Peyer's patch (tissue), 4 donors: Measurements from ENCODE around the gene THADA. TPM values are rescaled to one million over a fixed set of nuclear protein-coding genes. Genes with fewer than 3 reads are reported as not detected.

Experiments used
- DNase-seq, 3 donors: peaks; one replicate each; pipeline ENCODE4 v3.0.0-alpha.2; 2017 to 2019
- H3K27ac ChIP-seq, 4 donors: fragments of 200-600 bp; sonication (generic); one replicate each; pipeline ENCODE4 v1.5.1; 2016 to 2019
- H3K27me3 ChIP-seq, 2 donors: fragments of 200-600 bp; sonication (generic); one replicate each; pipeline ENCODE4 v1.5.1; 2019
- H3K36me3 ChIP-seq, 3 donors: fragments of 200-600 bp; sonication (generic); one replicate each; pipeline ENCODE4 v1.5.1; 2016 to 2019
- H3K4me1 ChIP-seq, 4 donors: fragments of 200-600 bp; sonication (generic); one replicate each; pipeline ENCODE4 v1.5.1; 2016 to 2019
- H3K4me3 ChIP-seq, 4 donors: fragments of 200-600 bp; sonication (generic); 1 replicate in 3 of 4; 2 replicates in 1 of 4; pipeline ENCODE4 v1.5.1; 2016 to 2019; ENCODE audit warnings: mild to moderate bottlenecking in 1 of 4
- H3K9me3 ChIP-seq, 4 donors: fragments of 200-600 bp; sonication (generic); one replicate each; pipeline ENCODE4 v1.5.1; 2016 to 2019; ENCODE audit warnings: mild to moderate bottlenecking in 1 of 4
- CTCF ChIP-seq, 6 experiments: fragments of 450-650 bp in 4 of 6; fragments of 200-600 bp in 2 of 6; sonication (generic) in 1 of 6; IDR thresholded peaks; one replicate each; pipeline ENCODE4 v1.5.1; 2017 to 2019; ENCODE audit warnings: antibody characterized with exemption in 6 of 6, mild to moderate bottlenecking in 3 of 6, moderate library complexity in 1 of 6
- POLR2A ChIP-seq, 2 donors: fragments of 450-650 bp; IDR thresholded peaks; one replicate each; pipeline ENCODE4 v1.5.1; 2017; ENCODE audit warnings: antibody characterized with exemption in 2 of 2, mild to moderate bottlenecking in 2 of 2, moderate library complexity in 2 of 2
- total RNA-seq, 4 donors: library from RNA; depleted of rRNA; stranded (reverse); fragments of >200 nt; gene quantifications; one replicate each; pipeline ENCODE4 v1.1.0, GENCODE V29; 2016

Gene THADA
- total RNA-seq, 4 donors from 2014 or later: 19.3 to 76.7 (median 26.3) TPM

- Histone ChIP-seq H3K36me3 (no peaks in the 10 kb centered on the region), H3K4me3 (no peak overlapping the region), H3K27ac (no peak overlapping the region)
These were observed 394.8 kb downstream of the THADA start for GRCh38 chr2:43201016-43201415.

DNA sequence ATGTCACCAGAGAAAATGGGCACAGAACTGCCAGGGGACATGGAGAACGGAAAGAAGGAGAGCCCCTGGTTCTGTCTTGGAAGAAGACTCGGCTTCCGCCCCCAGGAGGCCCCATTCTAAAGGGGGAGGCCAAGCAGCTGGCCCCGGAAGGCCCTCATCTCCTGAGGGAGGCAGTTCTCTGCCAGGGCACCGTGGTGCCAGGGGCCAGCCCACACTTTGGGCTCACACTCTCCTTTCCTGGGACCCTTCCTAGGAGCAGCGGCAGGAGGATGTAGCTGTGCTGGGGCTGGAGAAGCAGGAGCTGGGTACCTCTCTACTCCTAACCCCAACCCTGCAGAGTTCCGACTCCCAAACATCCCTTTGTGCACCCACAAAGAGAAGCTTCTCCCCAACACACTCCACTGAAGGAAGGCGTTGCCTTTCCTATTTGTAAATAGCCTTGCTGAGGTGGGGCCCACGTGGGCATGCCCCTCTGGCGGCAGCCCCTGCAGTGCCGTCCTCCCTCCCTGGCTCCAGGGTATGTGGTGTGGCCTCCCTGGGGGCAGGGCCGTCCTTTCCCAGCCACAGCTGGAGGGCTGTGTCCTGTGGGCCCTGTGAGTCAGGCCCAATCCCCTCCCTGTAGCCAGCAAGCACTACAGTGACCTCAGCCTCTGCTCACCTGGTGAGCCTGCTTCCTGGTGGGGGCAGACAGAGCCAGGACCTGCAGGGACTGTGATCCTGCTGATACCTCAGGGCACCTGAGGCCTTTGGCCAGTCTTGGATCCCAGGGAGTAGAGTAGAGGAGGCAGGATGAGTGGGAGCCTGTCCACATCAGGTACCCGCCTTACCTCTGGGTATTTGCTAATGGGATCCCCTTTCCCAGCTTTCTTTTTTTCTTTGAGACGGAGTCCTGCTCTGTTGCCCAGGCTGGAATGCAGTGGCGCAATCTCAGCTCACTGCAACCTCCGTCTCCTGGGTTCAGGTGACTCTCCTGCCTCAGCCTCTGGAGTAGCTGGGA is 396.0 kb downstream of the THADA start:
- no peak for TF ChIP-seq CTCF (IDR thresholded peaks at IDR 0.05)
- no peak for TF ChIP-seq POLR2A (IDR thresholded peaks at IDR 0.05)
- peak overlapping the region in 1 of 4 donors; percentile 49 for H3K27ac ChIP-seq

More at GRCh38 chr2:43201016-43201415, 394.8 kb downstream of the THADA start:
- no peaks in the 10 kb centered on the region for H3K27me3 ChIP-seq
- DNase-seq: no peak
- peaks cover 0 to 6% (median under 1%) of the 10 kb centered on the region in 4 donors for H3K4me1 ChIP-seq
- H3K9me3 ChIP-seq: no peaks in the 10 kb centered on the region
- no peak for TF ChIP-seq CTCF (IDR thresholded peaks at IDR 0.05)
- TF ChIP-seq POLR2A (IDR thresholded peaks at IDR 0.05): no peak

GRCh38 chr2:43198263-43198662 is 397.6 kb downstream of the THADA start:
- TF ChIP-seq CTCF (IDR thresholded peaks at IDR 0.05) (no peak), POLR2A (IDR thresholded peaks at IDR 0.05) (no peak)
- Histone ChIP-seq H3K36me3 (no peaks in the 10 kb centered on the region), H3K27ac (no peak overlapping the region), H3K9me3 (no peaks in the 10 kb centered on the region), H3K4me3 (no peak overlapping the region), H3K27me3 (no peaks in the 10 kb centered on the region), H3K4me1 (peaks cover 4 to 27% (median 20%) of the 10 kb centered on the region in 4 donors)
- DNase-seq: no peak

More for the DNA sequence above, 396.0 kb downstream of the THADA start:
- Histone ChIP-seq H3K9me3 (no peaks in the 10 kb centered on the region), H3K4me3 (no peak overlapping the region), H3K4me1 (peaks cover 4 to 12% (median 7%) of the 10 kb centered on the region in 4 donors), H3K27me3 (no peaks in the 10 kb centered on the region), H3K36me3 (no peaks in the 10 kb centered on the region)
- peak in 1 of 3 donors; percentile 62 for DNase-seq

- Histone ChIP-seq H3K36me3 (no peaks in the 10 kb centered on the region), H3K27ac (no peak overlapping the region), H3K9me3 (no peaks in the 10 kb centered on the region), H3K4me1 (peaks cover 4 to 34% (median 21%) of the 10 kb centered on the region in 4 donors), H3K27me3 (no peaks in the 10 kb centered on the region), H3K4me3 (no peak overlapping the region)
- TF ChIP-seq CTCF (IDR thresholded peaks at IDR 0.05): no peak
- TF ChIP-seq POLR2A (IDR thresholded peaks at IDR 0.05): no peak
- no peak for DNase-seq
These were observed 398.3 kb downstream of the THADA start for GRCh38 chr2:43197588-43197896.

- TF ChIP-seq POLR2A (IDR thresholded peaks at IDR 0.05): no peak
- no peak for TF ChIP-seq CTCF (IDR thresholded peaks at IDR 0.05)
- H3K4me3 ChIP-seq: no peak overlapping the region
- H3K4me1 ChIP-seq: peaks cover 4 to 40% (median 21%) of the 10 kb centered on the region in 4 donors
- no peak for DNase-seq
- H3K36me3 ChIP-seq: no peaks in the 10 kb centered on the region
- no peaks in the 10 kb centered on the region for H3K27me3 ChIP-seq
- H3K27ac ChIP-seq: peak overlapping the region in 1 of 4 donors; percentile 76
- H3K9me3 ChIP-seq: no peaks in the 10 kb centered on the region
These were observed 398.9 kb downstream of the THADA start for GRCh38 chr2:43196768-43197587.
